K562 (cell line): ENCODE results near the gene TRIM10. TPM values are rescaled to one million over a fixed set of nuclear protein-coding genes. Genes with fewer than 3 reads are reported as not detected.

ENCODE experiments used
- ATAC-seq: fragments of 200-7000 bp; cut with Tn5 transposase; 3 replicates; pipeline ENCODE4 v1.9.1; 2020; ENCODE audit warnings: moderate library complexity
- BruUV-seq: library from RNA; stranded (reverse); fragments of 400-500 nt; replicated peaks from 2 replicates; lab custom pipeline; 2021; lab: Mats Ljungman, UMichigan
- CTCF ChIA-PET: fragments of 300-600 bp; formaldehyde crosslinking; extraction: SDS; loops from one replicate; lab custom pipeline; 2021; ENCODE audit warnings: low intra/inter-chr PET ratio; lab: Yijun Ruan, JAX
- POLR2A ChIA-PET: fragments of 300-600, 350-650 bp; sonication (Branson Sonifier 250); formaldehyde crosslinking; extraction: SDS; loops from one replicate; lab custom pipeline; 2021; ENCODE audit warnings: antibody characterized with exemption, inconsistent platforms; lab: Yijun Ruan, JAX
- DNase-seq, 4 experiments: peaks; one replicate each; pipeline versions ENCODE4 v3.0.0 to v3.0.0-alpha.2; 2011 to 2018; ENCODE audit warnings: low spot score in 3 of 4, mixed read lengths in 3 of 4; ENCODE audit errors: extremely low read depth in 1 of 4
- FAIRE-seq: peaks from 2 replicates; lab custom pipeline; 2011; peaks lifted over from hg19 to GRCh38; lab: Jason Lieb, UNC
- H2AFZ ChIP-seq: 2 replicates; pipeline ENCODE4 v1.6.0; 2011; ENCODE audit warnings: low read depth, low read length, control low read depth, inconsistent platforms
- H3K27ac ChIP-seq: fragments of 200-600 bp; 3 replicates; pipeline ENCODE4 v1.8.0; 2011; ENCODE audit warnings: low read depth, mild to moderate bottlenecking, control low read depth, inconsistent platforms, low read length, moderate library complexity, mixed read lengths; ENCODE audit errors: extremely low read depth
- H3K27me3 ChIP-seq, 2 experiments: fragments of 300-600 bp in 1 of 2; 2 replicates in 1 of 2; 3 replicates in 1 of 2; pipeline versions ENCODE4 v1.6.0 to v1.8.0; 2011; ENCODE audit warnings: inconsistent platforms in 2 of 2, low read length in 2 of 2, mild to moderate bottlenecking in 1 of 2, mixed read lengths in 1 of 2, moderate library complexity in 1 of 2; ENCODE audit not compliant: control insufficient read depth in 2 of 2, insufficient read depth in 2 of 2
- H3K36me3 ChIP-seq: fragments of 300-600 bp; 3 replicates; pipeline ENCODE4 v1.8.0; 2011; ENCODE audit warnings: mild to moderate bottlenecking, low read length, inconsistent platforms; ENCODE audit not compliant: control insufficient read depth, insufficient read depth
- H3K4me1 ChIP-seq, 2 experiments: fragments of 200-600 bp in 1 of 2; replicated peaks in 1 of 2; 2 replicates in 1 of 2; 3 replicates in 1 of 2; pipeline versions ENCODE4 v1.5.1 to v1.8.0; 2011; ENCODE audit warnings: inconsistent platforms in 2 of 2, low read length in 2 of 2, mild to moderate bottlenecking in 1 of 2, mixed read lengths in 1 of 2, moderate library complexity in 1 of 2; ENCODE audit not compliant: control insufficient read depth in 2 of 2, insufficient read depth in 2 of 2
- H3K4me2 ChIP-seq: 2 replicates; pipeline ENCODE4 v1.6.1; 2011; ENCODE audit warnings: low read length, control low read depth, inconsistent platforms, mixed read lengths; ENCODE audit not compliant: insufficient read depth
- H3K4me3 ChIP-seq: fragments of 200-600 bp; sonication (generic), shearing (Covaris generic); 2 replicates; pipeline ENCODE4 v1.5.1; 2016; ENCODE audit warnings: control low read depth, inconsistent platforms
- H3K79me2 ChIP-seq: fragments of 200-600 bp; 3 replicates; pipeline ENCODE4 v1.8.0; 2011; ENCODE audit warnings: low read length, inconsistent platforms; ENCODE audit not compliant: control insufficient read depth, insufficient read depth
- H3K9ac ChIP-seq, 2 experiments: 2 replicates each; pipeline versions ENCODE4 v1.6.0 to v1.6.1; 2011; ENCODE audit warnings: low read depth in 2 of 2, low read length in 2 of 2, control low read depth in 1 of 2, inconsistent platforms in 1 of 2, mild to moderate bottlenecking in 1 of 2, mixed read lengths in 1 of 2; ENCODE audit not compliant: insufficient read depth in 1 of 2
- H3K9me1 ChIP-seq: one replicate; pipeline ENCODE4 v1.6.0; 2011; ENCODE audit warnings: inconsistent platforms, mild to moderate bottlenecking, low read length, moderate library complexity; ENCODE audit not compliant: control insufficient read depth, insufficient read depth
- H3K9me3 ChIP-seq: replicated peaks from 2 replicates; pipeline ENCODE4 v1.5.1; 2011; ENCODE audit warnings: low read depth, low read length, inconsistent platforms; ENCODE audit not compliant: control insufficient read depth, insufficient read depth
- H4K20me1 ChIP-seq: replicated peaks from 2 replicates; pipeline ENCODE4 v1.6.1; 2011; ENCODE audit warnings: low read length, inconsistent platforms, mixed read lengths; ENCODE audit not compliant: control insufficient read depth, insufficient read depth
- BACH1 ChIP-seq: fragments of 200-800 bp; sonication (Bioruptor generic); IDR thresholded peaks from 2 replicates; pipeline ENCODE4 v1.6.1; 2016; ENCODE audit warnings: missing genetic modification characterization, missing compliant biosample characterization
- CHD1 ChIP-seq: fragments of 200-600 bp; sonication (generic); IDR thresholded peaks from one replicate; pipeline ENCODE4 v1.6.1; 2012; ENCODE audit warnings: mild to moderate bottlenecking, moderate library complexity, low read length, inconsistent platforms
- NCOA4 ChIP-seq: fragments of 450-650 bp; IDR thresholded peaks from 2 replicates; pipeline ENCODE4 v1.6.1; 2018; ENCODE audit warnings: mild to moderate bottlenecking; ENCODE audit not compliant: partially characterized antibody
- SPI1 ChIP-seq: IDR thresholded peaks from 2 replicates; pipeline ENCODE4 v1.6.1; 2011; ENCODE audit warnings: low read depth, low read length, control low read depth, borderline replicate concordance
- ZNF143 ChIP-seq: sonication (generic); formaldehyde crosslinking; IDR thresholded peaks from 2 replicates; pipeline ENCODE4 v1.9.0; 2022; ENCODE audit warnings: mild to moderate bottlenecking, missing genetic modification reagents
- ZNF592 ChIP-seq: fragments of 450-650 bp; IDR thresholded peaks from 2 replicates; pipeline ENCODE4 v1.6.1; 2017; ENCODE audit warnings: antibody characterized with exemption, mild to moderate bottlenecking
- ZNF639 ChIP-seq, 2 experiments: fragments of 200-800 bp in 1 of 2; sonication (Bioruptor generic) in 1 of 2; sonication (generic) in 1 of 2; formaldehyde crosslinking in 1 of 2; IDR thresholded peaks in 1 of 2; conservative IDR thresholded peaks in 1 of 2; 2 replicates each; pipeline versions ENCODE4 v1.5.0 to v1.6.1; 2016 to 2020; ENCODE audit warnings: missing compliant biosample characterization in 1 of 2, missing genetic modification characterization in 1 of 2, missing genetic modification reagents in 1 of 2
- WGBS: fragments of 100-300 bp; shearing (Covaris generic); methylation state at CpG from one replicate; pipeline ENCODE4 v1.1.6; 2016; ENCODE audit warnings: low coverage, mixed read lengths; ENCODE audit not compliant: insufficient coverage; ENCODE audit errors: missing lambda C conversion rate; 5-methylcytosine and 5-hydroxymethylcytosine counted together
- in situ Hi-C: fragments of 300-500 bp; cut with MboI; formaldehyde crosslinking; loops from 4 replicates; pipeline ENCODE4 v1.15.0; 2018; ENCODE audit warnings: inconsistent platforms, mixed read lengths
- intact Hi-C: fragments of 100-400 bp; cut with micrococcal nuclease; formaldehyde crosslinking; loops from 2 replicates; pipeline ENCODE4 v1.14.2; 2022
- polyA plus RNA-seq, 8 experiments: library from polyadenylated mRNA; depleted of rRNA in 4 of 8; stranded (reverse) in 5 of 8; unstranded in 3 of 8; fragments of >200 nt; fragmentation: Nextera tagmentation in 2 of 8; fragmentation: Illumina TruSeq in 1 of 8; extraction: Ambion mirVana in 2 of 8; extraction: Trizol in 1 of 8; gene quantifications; 2 replicates each; pipeline versions ENCODE4 v1.2.1 to v1.2.3, GENCODE V29; 2011 to 2014; ENCODE audit warnings: inconsistent platforms in 1 of 8, missing spikeins in 1 of 8
- total RNA-seq, 7 experiments: library from RNA; depleted of rRNA in 6 of 7; stranded (reverse); fragments of >200 nt in 6 of 7; fragmentation: Illumina TruSeq in 2 of 7; extraction: Trizol in 2 of 7; gene quantifications; 2 replicates each; pipeline versions ENCODE4 v1.2.1 to v1.2.3, GENCODE V29; 2011 to 2021; ENCODE audit warnings: low replicate concordance in 1 of 7

Gene TRIM10
- total and polyA plus RNA-seq, 9 of the 15 experiments (the other 6 are each of a cell fraction or from before 2014, with no cell fraction given): 0.15 to 0.90 (median 0.36) TPM

- CTCF ChIA-PET: no interaction called here
Observed at GRCh38 chr6:30160008-30160784, 815 bp downstream of the TRIM10 start.

DNA sequence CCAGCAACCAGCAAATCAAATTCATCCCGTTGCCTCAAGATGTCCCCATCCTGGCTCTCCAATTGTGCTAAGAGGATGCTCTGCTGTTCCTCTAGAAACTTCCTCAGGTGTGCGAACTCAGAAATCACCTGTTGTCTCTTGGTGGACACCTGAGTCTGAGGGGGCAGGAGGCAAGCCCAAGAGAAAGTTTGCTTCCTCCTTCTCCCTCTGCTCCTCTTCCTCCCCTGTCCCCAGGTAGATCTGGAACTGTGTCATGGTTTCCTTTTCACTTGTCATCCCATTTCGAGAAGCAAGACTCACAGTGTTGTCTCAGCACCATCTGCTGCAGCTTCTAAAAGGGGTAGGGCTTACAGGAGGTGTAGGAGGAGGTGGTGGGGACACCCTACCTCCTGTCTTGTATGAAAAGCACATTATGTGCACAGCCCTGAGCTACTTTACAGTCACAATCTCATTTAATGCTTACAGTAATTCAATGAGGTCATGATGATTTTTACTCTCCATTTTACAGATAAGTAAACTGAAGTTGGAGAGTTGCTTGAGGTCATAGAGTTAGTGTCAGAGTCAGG lies 2.5 kb downstream of the TRIM10 start:
- ATAC-seq (no peak), DNase-seq (no peak), FAIRE-seq (no peak)
- Histone ChIP-seq H2AFZ (no peak overlapping the region), H3K79me2 (no peaks in the 10 kb centered on the region), H3K4me2 (no peak overlapping the region), H4K20me1 (no peaks in the 10 kb centered on the region), H3K36me3 (no peaks in the 10 kb centered on the region), H3K4me1 (peaks cover 13 to 15% of the 10 kb centered on the region in 2 experiments; a peak in 4 of 5 replicates), H3K4me3 (no peak overlapping the region), H3K9me3 (no peaks in the 10 kb centered on the region), H3K9ac (no peak overlapping the region), H3K9me1 (no peaks in the 10 kb centered on the region), H3K27ac (no peak overlapping the region), H3K27me3 (peaks cover 2 to 36% of the 10 kb centered on the region in 2 experiments; a peak in 3 of 5 replicates)
- WGBS: 7% methylated on average over 3 of the region's 3 CpGs
- in situ Hi-C loops (no loop called here), intact Hi-C loops (no loop called here)
- CTCF ChIA-PET: no interaction called here
- POLR2A ChIA-PET: interaction anchor here (0.7 kb wide), 1 partner anchor 61 kb away, joined by 3 read pairs; no protein-coding TSS in a partner anchor
- no TSS peak for BruUV-seq
- TF ChIP-seq ZNF592 (no peak), ZNF143 (CRISPR knock-in tag) (no peak), ZNF639 (CRISPR knock-in tag; conservative IDR thresholded peaks at IDR 0.05 in 1 of 2, IDR thresholded peaks at IDR 0.05 in 1 of 2) (no peak), CHD1 (no peak), NCOA4 (no peak)

More at GRCh38 chr6:30160008-30160784, 815 bp downstream of the TRIM10 start:
- Histone ChIP-seq H3K9me1 (no peaks in the 10 kb centered on the region), H4K20me1 (no peaks in the 10 kb centered on the region), H3K27ac (no peak overlapping the region), H3K4me1 (peaks cover 13 to 14% of the 10 kb centered on the region in 2 experiments; a peak in 4 of 5 replicates), H3K79me2 (no peaks in the 10 kb centered on the region), H3K9me3 (no peaks in the 10 kb centered on the region), H3K4me3 (no peak overlapping the region), H3K27me3 (peaks cover 2 to 32% of the 10 kb centered on the region in 2 experiments; a peak in 3 of 5 replicates), H3K36me3 (no peaks in the 10 kb centered on the region), H3K4me2 (no peak overlapping the region; the same call in 1 of the 2 replicates), H3K9ac (no peak overlapping the region), H2AFZ (peak overlapping the region; percentile 46; the same call in 1 of the 2 replicates)
- WGBS: 16% methylated on average over 17 of the region's 17 CpGs
- DNase-seq (no peak), ATAC-seq (no peak), FAIRE-seq (no peak)
- intact Hi-C loops: no loop called here
- no TSS peak for BruUV-seq
- POLR2A ChIA-PET: no interaction called here
- in situ Hi-C loops: no loop called here
- peak; percentile 26; the same call in 1 of the 2 replicates for TF ChIP-seq SPI1
- TF ChIP-seq BACH1 (tag): no peak
- TF ChIP-seq, all 486 proteins: peak for 1
